HCT116 (cell line): Measurements from ENCODE around the gene DDAH1.

ENCODE experiments used
- EZH2 ChIP-seq: fragments of 200-600 bp; sonication (generic); IDR thresholded peaks from 2 replicates; pipeline ENCODE4 v1.6.1; 2017; ENCODE audit warnings: antibody characterized with exemption, mixed run types
- EZH2phosphoT487 ChIP-seq: fragments of 200-600 bp; IDR thresholded peaks from 2 replicates; pipeline ENCODE4 v1.6.1; 2018; ENCODE audit warnings: antibody characterized with exemption, borderline replicate concordance
- JUND ChIP-seq: IDR thresholded peaks from 2 replicates; pipeline ENCODE4 v1.6.1; 2012
- POLR2AphosphoS5 ChIP-seq: IDR thresholded peaks from 2 replicates; pipeline ENCODE4 v1.6.1; 2011; ENCODE audit warnings: mild to moderate bottlenecking, low read depth, low read length, moderate library complexity
- REST ChIP-seq: IDR thresholded peaks from 2 replicates; pipeline ENCODE4 v1.6.1; 2012; ENCODE audit warnings: low read depth
- SIN3A ChIP-seq: IDR thresholded peaks from 2 replicates; pipeline ENCODE4 v1.6.1; 2012; ENCODE audit warnings: low read depth
- TF ChIP-seq, protein P1 (sequence below), 3 experiments: fragments of 200-600 bp in 1 of 3; sonication (generic) in 1 of 3; IDR thresholded peaks in 2 of 3; conservative IDR thresholded peaks in 1 of 3; 2 replicates each; pipeline ENCODE4 v1.5.1; 2012 to 2017; ENCODE audit warnings: low read depth in 2 of 3, low read length in 2 of 3, antibody characterized with exemption in 1 of 3, borderline replicate concordance in 1 of 3, control low read depth in 1 of 3, mild to moderate bottlenecking in 1 of 3, mixed read lengths in 1 of 3, mixed run types in 1 of 3, moderate library complexity in 1 of 3; ENCODE audit not compliant: insufficient read depth in 1 of 3

DNA sequence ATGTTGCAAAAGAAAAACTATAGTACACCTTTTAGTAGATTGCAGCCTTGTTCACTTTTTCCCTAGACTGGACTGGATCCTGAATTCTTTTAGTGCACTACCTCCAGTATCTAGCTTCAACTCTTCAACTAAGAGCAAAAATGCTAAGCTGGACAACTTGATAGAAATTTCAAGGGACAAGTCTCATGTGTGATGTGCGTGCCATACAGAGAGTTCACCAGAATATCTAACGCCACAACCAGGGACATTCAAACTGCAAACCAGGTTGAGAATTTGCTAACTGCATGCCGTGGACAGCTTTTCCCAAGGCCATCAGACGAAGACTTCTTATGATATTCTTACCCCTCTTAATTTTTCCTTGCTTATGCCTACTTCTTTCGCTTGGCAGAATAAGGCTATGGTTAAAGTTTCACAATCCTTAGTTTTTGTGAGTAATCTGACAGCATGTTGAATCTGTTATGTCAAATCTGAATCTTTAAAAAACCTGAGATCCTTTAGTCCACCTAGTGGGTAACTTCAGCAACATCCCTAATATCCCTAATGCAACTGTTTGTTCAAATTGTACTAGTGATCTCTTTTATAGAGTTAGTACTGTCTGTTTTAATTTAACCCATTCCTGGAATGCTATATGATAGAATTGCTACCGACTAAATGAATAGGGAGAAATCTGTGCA lies 66.4 kb downstream of the DDAH1 start:
- TF ChIP-seq SIN3A: no peak
- no peak for TF ChIP-seq JUND
- TF ChIP-seq, protein P1, sequence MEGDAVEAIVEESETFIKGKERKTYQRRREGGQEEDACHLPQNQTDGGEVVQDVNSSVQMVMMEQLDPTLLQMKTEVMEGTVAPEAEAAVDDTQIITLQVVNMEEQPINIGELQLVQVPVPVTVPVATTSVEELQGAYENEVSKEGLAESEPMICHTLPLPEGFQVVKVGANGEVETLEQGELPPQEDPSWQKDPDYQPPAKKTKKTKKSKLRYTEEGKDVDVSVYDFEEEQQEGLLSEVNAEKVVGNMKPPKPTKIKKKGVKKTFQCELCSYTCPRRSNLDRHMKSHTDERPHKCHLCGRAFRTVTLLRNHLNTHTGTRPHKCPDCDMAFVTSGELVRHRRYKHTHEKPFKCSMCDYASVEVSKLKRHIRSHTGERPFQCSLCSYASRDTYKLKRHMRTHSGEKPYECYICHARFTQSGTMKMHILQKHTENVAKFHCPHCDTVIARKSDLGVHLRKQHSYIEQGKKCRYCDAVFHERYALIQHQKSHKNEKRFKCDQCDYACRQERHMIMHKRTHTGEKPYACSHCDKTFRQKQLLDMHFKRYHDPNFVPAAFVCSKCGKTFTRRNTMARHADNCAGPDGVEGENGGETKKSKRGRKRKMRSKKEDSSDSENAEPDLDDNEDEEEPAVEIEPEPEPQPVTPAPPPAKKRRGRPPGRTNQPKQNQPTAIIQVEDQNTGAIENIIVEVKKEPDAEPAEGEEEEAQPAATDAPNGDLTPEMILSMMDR (IDR thresholded peaks at IDR 0.05 in 2 of 3, conservative IDR thresholded peaks at IDR 0.05 in 1 of 3; ENCODE audit: borderline replicate concordance in 1 of 3, insufficient read depth in 1 of 3, low read depth in 2 of 3, low read length in 2 of 3): peak; percentile 23 to 43 (median 25); a peak in 4 of 6 replicates
- TF ChIP-seq REST: no peak
- TF ChIP-seq EZH2: no peak
- no peak for TF ChIP-seq EZH2phosphoT487
- TF ChIP-seq POLR2AphosphoS5: no peak
